GM10847 (cell line): ENCODE measurements around the gene CHP2.

Experiments
- POLR2A ChIP-seq: IDR thresholded peaks from 2 replicates; pipeline ENCODE4 v1.6.1; 2011; ENCODE audit not compliant: insufficient read length; ENCODE audit errors: extremely low read depth

CHP2 gene

GRCh38 chr16:23785842-23786241 is 31.0 kb downstream of the CHP2 start:
- no peak for TF ChIP-seq POLR2A

- TF ChIP-seq POLR2A: no peak
Measured at GRCh38 chr16:23786964-23787561, 32.2 kb downstream of the CHP2 start.

GRCh38 chr16:23788685-23789084 is 33.9 kb downstream of the CHP2 start:
- TF ChIP-seq POLR2A: no peak

GRCh38 chr16:23795378-23795777 is 40.6 kb downstream of the CHP2 start:
- TF ChIP-seq POLR2A: no peak

- no peak for TF ChIP-seq POLR2A
Measured at GRCh38 chr16:23796941-23797340, 42.1 kb downstream of the CHP2 start.

- TF ChIP-seq POLR2A: no peak
Measured at GRCh38 chr16:23801378-23801777, 46.6 kb downstream of the CHP2 start.

GRCh38 chr16:23802776-23803175 is 48.0 kb downstream of the CHP2 start:
- no peak for TF ChIP-seq POLR2A

GRCh38 chr16:23803591-23804123 is 48.8 kb downstream of the CHP2 start:
- no peak for TF ChIP-seq POLR2A

GRCh38 chr16:23807028-23807427 is 52.2 kb downstream of the CHP2 start:
- no peak for TF ChIP-seq POLR2A
